CD14-positive monocyte (primary cell): Measurements from ENCODE around the gene MASP2. TPM values are rescaled to one million over a fixed set of nuclear protein-coding genes. Genes with fewer than 3 reads are reported as not detected.
"Not testable (repeated sequence)": the region's sequence is repeated elsewhere in the genome, so short reads cannot be mapped to it uniquely, and the experiment has no call there.

ENCODE experiments used
- DNase-seq, 3 donors: peaks; one replicate each; pipeline ENCODE4 v3.0.0-alpha.2; 2011 to 2022
- H2AFZ ChIP-seq: 2 replicates; pipeline ENCODE4 v1.6.0; 2012; ENCODE audit warnings: mild to moderate bottlenecking, low read depth, low read length, inconsistent platforms; ENCODE audit not compliant: insufficient read depth, poor library complexity, severe bottlenecking
- H3K27ac ChIP-seq, 2 donors: 1 replicate in 1 of 2; 2 replicates in 1 of 2; pipeline ENCODE4 v1.5.1; 2012 to 2013; ENCODE audit warnings: low read length in 2 of 2, control low read depth in 1 of 2, inconsistent platforms in 1 of 2, low read depth in 1 of 2, mild to moderate bottlenecking in 1 of 2
- H3K27me3 ChIP-seq, 2 donors: one replicate each; pipeline versions ENCODE4 v1.6.0 to v1.6.1; 2011 to 2013; ENCODE audit warnings: low read length in 2 of 2; ENCODE audit not compliant: control insufficient read depth in 2 of 2, insufficient read depth in 2 of 2
- H3K36me3 ChIP-seq, 2 donors: replicated peaks in 1 of 2; 1 replicate in 1 of 2; 2 replicates in 1 of 2; pipeline versions ENCODE4 v1.5.1 to v1.6.1; 2012 to 2013; ENCODE audit warnings: low read length in 2 of 2, control low read depth in 1 of 2, inconsistent platforms in 1 of 2, mild to moderate bottlenecking in 1 of 2; ENCODE audit not compliant: insufficient read depth in 2 of 2, control insufficient read depth in 1 of 2
- H3K4me1 ChIP-seq, 2 donors: 1 replicate in 1 of 2; 2 replicates in 1 of 2; pipeline versions ENCODE4 v1.5.1 to v1.6.1; 2012 to 2013; ENCODE audit warnings: low read length in 2 of 2, control low read depth in 1 of 2, inconsistent platforms in 1 of 2, mild to moderate bottlenecking in 1 of 2, moderate library complexity in 1 of 2; ENCODE audit not compliant: insufficient read depth in 2 of 2, control insufficient read depth in 1 of 2
- H3K4me2 ChIP-seq: replicated peaks from 2 replicates; pipeline ENCODE3; 2012; ENCODE audit warnings: low read length, moderate library complexity, mild to moderate bottlenecking; ENCODE audit not compliant: poor library complexity, severe bottlenecking; ENCODE audit errors: extremely low read depth
- H3K4me3 ChIP-seq, 3 experiments: fragments of 200-600 bp in 1 of 3; sonication (generic) in 1 of 3; replicated peaks in 1 of 3; 1 replicate in 2 of 3; 2 replicates in 1 of 3; pipeline ENCODE4 v1.5.1; 2011 to 2013; ENCODE audit warnings: low read length in 3 of 3, mild to moderate bottlenecking in 3 of 3, control low read depth in 2 of 3, low read depth in 2 of 3, inconsistent platforms in 1 of 3, moderate library complexity in 1 of 3
- H3K79me2 ChIP-seq: 2 replicates; pipeline ENCODE4 v1.6.0; 2012; ENCODE audit warnings: mild to moderate bottlenecking, control low read depth, inconsistent platforms, low read length, moderate library complexity; ENCODE audit not compliant: insufficient read depth
- H3K9ac ChIP-seq: 2 replicates; pipeline ENCODE4 v1.6.0; 2017; ENCODE audit warnings: low read length, mild to moderate bottlenecking; ENCODE audit not compliant: insufficient read depth, poor library complexity, severe bottlenecking
- H3K9me3 ChIP-seq, 2 donors: replicated peaks in 1 of 2; 1 replicate in 1 of 2; 2 replicates in 1 of 2; pipeline versions ENCODE4 v1.5.1 to v1.6.1; 2012 to 2013; ENCODE audit warnings: low read length in 2 of 2, control low read depth in 1 of 2; ENCODE audit not compliant: control insufficient read depth in 1 of 2, insufficient read depth in 1 of 2
- H4K20me1 ChIP-seq: 2 replicates; pipeline ENCODE4 v1.6.0; 2012; ENCODE audit warnings: mild to moderate bottlenecking, low read length, control low read depth, moderate library complexity; ENCODE audit not compliant: insufficient read depth
- H3K27ac Mint-ChIP-seq, 7 donors: one replicate each; pipeline ENCODE4 v1.8.0; 2020; ENCODE audit warnings: mild to moderate bottlenecking in 7 of 7, mixed read lengths in 7 of 7, moderate library complexity in 6 of 7, inconsistent platforms in 2 of 7
- H3K27me3 Mint-ChIP-seq, 3 donors: one replicate each; pipeline ENCODE4 v1.8.0; 2021 to 2022; ENCODE audit warnings: low read depth in 3 of 3, mild to moderate bottlenecking in 3 of 3, mixed read lengths in 3 of 3, moderate library complexity in 3 of 3, inconsistent platforms in 1 of 3
- H3K36me3 Mint-ChIP-seq, 2 donors: one replicate each; pipeline ENCODE4 v1.8.0; 2020; ENCODE audit warnings: mixed read lengths in 2 of 2, inconsistent platforms in 1 of 2, mild to moderate bottlenecking in 1 of 2
- H3K4me1 Mint-ChIP-seq: one replicate; pipeline ENCODE4 v1.8.0; 2020; ENCODE audit warnings: mild to moderate bottlenecking, mixed read lengths
- H3K4me3 Mint-ChIP-seq, 2 donors: one replicate each; pipeline ENCODE4 v1.8.0; 2020; ENCODE audit warnings: mild to moderate bottlenecking in 2 of 2, mixed read lengths in 2 of 2, moderate library complexity in 1 of 2
- H3K9me3 Mint-ChIP-seq, 7 donors: one replicate each; pipeline ENCODE4 v1.8.0; 2020 to 2022; ENCODE audit warnings: mixed read lengths in 7 of 7, mild to moderate bottlenecking in 6 of 7, moderate library complexity in 6 of 7, inconsistent platforms in 2 of 7
- CTCF ChIP-seq: fragments of 200-600 bp; IDR thresholded peaks from one replicate; pipeline ENCODE4 v1.8.0; 2022; ENCODE audit warnings: antibody characterized with exemption, mild to moderate bottlenecking
- WGBS: methylation state at CpG from one replicate; pipeline ENCODE4 v1.1.5; 2013; ENCODE audit warnings: missing lambda C conversion rate; ENCODE audit not compliant: insufficient coverage; 5-methylcytosine and 5-hydroxymethylcytosine counted together
- intact Hi-C, 2 donors: fragments of 100-400 bp; cut with micrococcal nuclease; formaldehyde crosslinking; loops; one replicate each; pipeline versions ENCODE4 v1.15.0 to v1.15.1; 2023
- polyA plus RNA-seq, 3 donors: library from polyadenylated mRNA; depleted of rRNA in 1 of 3; unstranded in 2 of 3; stranded (reverse) in 1 of 3; fragments of 300-500 nt in 2 of 3; fragments of >200 nt in 1 of 3; fragmentation: Illumina TruSeq in 2 of 3; gene quantifications; 1 replicate in 2 of 3; 2 replicates in 1 of 3; pipeline ENCODE4 v1.2.3, GENCODE V29; 2012 to 2021

Gene MASP2
- polyA plus RNA-seq, 3 donors: not detected

- Mint-ChIP-seq H3K27ac (no peak overlapping the region), H3K9me3 (peaks cover 0 to 7% (median 2%) of the 10 kb centered on the region in 7 donors), H3K27me3 (no peaks in the 10 kb centered on the region), H3K4me1 (peaks cover 13% of the 10 kb centered on the region), H3K4me3 (no peak overlapping the region), H3K36me3 (peaks cover 49 to 66% of the 10 kb centered on the region in 2 donors)
- 90% methylated on average over 2 of the region's 3 CpGs for WGBS
- intact Hi-C loops: no loop called here
- H3K79me2 ChIP-seq: no peaks in the 10 kb centered on the region
- H4K20me1 ChIP-seq: no peaks in the 10 kb centered on the region
- H3K9me3 ChIP-seq: no peaks in the 10 kb centered on the region
- peaks cover 7 to 11% of the 10 kb centered on the region in 2 donors for H3K4me1 ChIP-seq
- no peak overlapping the region for H3K9ac ChIP-seq
- H3K27me3 ChIP-seq: no peaks in the 10 kb centered on the region
- no peak overlapping the region for H2AFZ ChIP-seq
- TF ChIP-seq CTCF: no peak
- no peak for DNase-seq
- H3K36me3 ChIP-seq: peaks cover 50 to 62% of the 10 kb centered on the region in 2 donors
- H3K4me2 ChIP-seq: no peak overlapping the region
- no peak overlapping the region for H3K4me3 ChIP-seq
- no peak overlapping the region for H3K27ac ChIP-seq
Measured at GRCh38 chr1:11064942-11065341, 17.9 kb upstream of the MASP2 start.

DNA sequence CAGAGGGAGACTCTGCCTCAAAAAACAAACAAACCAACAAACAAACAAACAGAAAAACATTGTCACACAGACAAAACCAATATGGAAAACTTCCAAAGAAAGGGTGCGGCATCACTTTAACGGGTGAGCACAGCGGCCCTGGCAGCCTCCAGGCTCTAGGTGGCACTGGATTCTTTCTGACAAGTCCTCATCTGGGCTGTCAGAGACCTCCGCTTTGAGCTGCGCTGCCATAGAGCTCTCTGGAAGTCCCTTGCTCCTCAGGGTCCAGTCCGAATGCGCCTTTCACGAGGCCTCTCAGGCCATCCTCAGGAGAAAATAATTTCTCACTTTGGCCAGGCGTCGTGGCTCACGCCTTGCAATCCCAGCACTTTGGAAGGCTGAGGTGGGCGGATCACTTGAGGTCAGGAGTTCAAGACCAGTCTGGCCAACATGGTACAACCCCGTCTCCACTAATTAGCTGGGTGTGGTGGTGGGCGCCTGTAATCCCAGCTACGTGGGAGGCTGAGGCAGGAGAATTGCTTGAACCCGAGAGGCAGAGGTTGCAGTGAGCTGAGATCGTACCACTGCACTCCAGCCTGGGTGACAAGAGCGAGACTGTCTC, 17.0 kb upstream of the MASP2 start:
- DNase-seq, H3K27me3 Mint-ChIP-seq, H3K9me3 ChIP-seq, H3K79me2 ChIP-seq, H3K4me2 ChIP-seq, H3K27ac ChIP-seq, H2AFZ ChIP-seq, H3K9ac ChIP-seq, H3K27me3 ChIP-seq, H3K9me3 Mint-ChIP-seq, H3K4me3 Mint-ChIP-seq, H3K4me3 ChIP-seq, H4K20me1 ChIP-seq, intact Hi-C loops: not testable (repeated sequence)
- Histone ChIP-seq H3K4me1 (peaks cover 11 to 17% of the 10 kb centered on the region in 2 donors), H3K36me3 (peaks cover 41 to 53% of the 10 kb centered on the region in 2 donors)
- peaks cover 40 to 57% of the 10 kb centered on the region in 2 donors for H3K36me3 Mint-ChIP-seq
- 95% methylated on average over 8 of the region's 18 CpGs for WGBS
- H3K27ac Mint-ChIP-seq: peak overlapping the region in 1 of 7 donors; percentile 50
- peaks cover 16% of the 10 kb centered on the region for H3K4me1 Mint-ChIP-seq
